Measurements from ENCODE around the gene MED1. TPM values are rescaled to one million over a fixed set of nuclear protein-coding genes. Genes with fewer than 3 reads are reported as not detected.
"Not testable (repeated sequence)": the region's sequence is repeated elsewhere in the genome, so short reads cannot be mapped to it uniquely, and the experiment has no call there.

Gene MED1
- total RNA-seq, 1 donor from 2014 or later: 44.4 TPM

DNA sequence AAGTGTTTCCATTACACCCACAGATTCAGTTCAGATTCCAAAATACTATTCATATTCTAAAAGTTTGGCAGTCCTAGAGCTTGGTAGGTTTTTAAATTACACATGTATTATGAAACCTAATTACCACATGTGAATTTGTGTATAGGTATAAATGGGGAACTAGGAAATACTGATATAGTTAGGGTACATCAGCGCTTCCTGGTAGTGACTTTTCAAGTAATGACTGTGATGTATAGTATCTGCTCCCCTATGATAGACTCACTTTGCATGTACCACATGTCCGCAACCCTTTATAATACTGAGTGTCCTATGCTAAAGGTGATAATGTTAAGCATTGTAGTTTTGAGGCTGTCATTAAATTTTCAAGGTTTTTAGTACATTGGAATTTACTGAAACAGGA, 33.1 kb upstream of the MED1 start:
- Mint-ChIP-seq H3K27me3 (ENCODE audit: low read depth) (no peaks in the 10 kb centered on the region), H3K9me3 (no peaks in the 10 kb centered on the region), H3K4me1 (no peaks in the 10 kb centered on the region), H3K27ac (no peak overlapping the region), H3K4me3 (no peak overlapping the region), H3K36me3 (peaks cover 12% of the 10 kb centered on the region)
- TF ChIP-seq, protein P1, sequence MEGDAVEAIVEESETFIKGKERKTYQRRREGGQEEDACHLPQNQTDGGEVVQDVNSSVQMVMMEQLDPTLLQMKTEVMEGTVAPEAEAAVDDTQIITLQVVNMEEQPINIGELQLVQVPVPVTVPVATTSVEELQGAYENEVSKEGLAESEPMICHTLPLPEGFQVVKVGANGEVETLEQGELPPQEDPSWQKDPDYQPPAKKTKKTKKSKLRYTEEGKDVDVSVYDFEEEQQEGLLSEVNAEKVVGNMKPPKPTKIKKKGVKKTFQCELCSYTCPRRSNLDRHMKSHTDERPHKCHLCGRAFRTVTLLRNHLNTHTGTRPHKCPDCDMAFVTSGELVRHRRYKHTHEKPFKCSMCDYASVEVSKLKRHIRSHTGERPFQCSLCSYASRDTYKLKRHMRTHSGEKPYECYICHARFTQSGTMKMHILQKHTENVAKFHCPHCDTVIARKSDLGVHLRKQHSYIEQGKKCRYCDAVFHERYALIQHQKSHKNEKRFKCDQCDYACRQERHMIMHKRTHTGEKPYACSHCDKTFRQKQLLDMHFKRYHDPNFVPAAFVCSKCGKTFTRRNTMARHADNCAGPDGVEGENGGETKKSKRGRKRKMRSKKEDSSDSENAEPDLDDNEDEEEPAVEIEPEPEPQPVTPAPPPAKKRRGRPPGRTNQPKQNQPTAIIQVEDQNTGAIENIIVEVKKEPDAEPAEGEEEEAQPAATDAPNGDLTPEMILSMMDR (IDR thresholded peaks at IDR 0.05; ENCODE audit: unreplicated experiment): no peak
- no peak for DNase-seq (ENCODE audit: low spot score in 2 of 2, unreplicated experiment in 2 of 2)

DNA sequence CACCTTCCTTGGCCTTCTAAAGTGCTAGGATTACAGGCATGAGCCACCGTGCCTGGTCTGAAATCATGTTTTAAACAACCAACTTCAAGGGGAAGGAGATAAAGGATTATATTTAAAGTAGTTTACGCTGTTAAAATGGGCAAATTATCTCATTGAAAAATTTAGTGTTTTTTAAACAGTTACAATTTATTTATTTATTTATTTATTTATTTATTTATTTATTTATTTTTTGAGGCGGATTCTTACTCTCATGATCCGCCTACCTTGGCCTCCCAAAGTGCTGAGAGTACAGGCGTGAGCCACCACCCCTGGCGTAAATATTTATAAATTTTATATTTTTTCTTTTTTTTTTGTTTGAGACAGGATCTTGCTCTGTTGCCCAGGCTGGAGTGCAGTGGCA, 32.4 kb upstream of the MED1 start:
- no peak for DNase-seq (ENCODE audit: low spot score in 2 of 2, unreplicated experiment in 2 of 2)
- H3K27me3 Mint-ChIP-seq (ENCODE audit: low read depth): no peaks in the 10 kb centered on the region
- H3K36me3 Mint-ChIP-seq: peaks cover 12% of the 10 kb centered on the region
- no peak overlapping the region for H3K27ac Mint-ChIP-seq
- H3K9me3 Mint-ChIP-seq: no peaks in the 10 kb centered on the region
- TF ChIP-seq, protein P1 (IDR thresholded peaks at IDR 0.05; ENCODE audit: unreplicated experiment): no peak
- H3K4me1 Mint-ChIP-seq: no peaks in the 10 kb centered on the region
- no peak overlapping the region for H3K4me3 Mint-ChIP-seq

DNA sequence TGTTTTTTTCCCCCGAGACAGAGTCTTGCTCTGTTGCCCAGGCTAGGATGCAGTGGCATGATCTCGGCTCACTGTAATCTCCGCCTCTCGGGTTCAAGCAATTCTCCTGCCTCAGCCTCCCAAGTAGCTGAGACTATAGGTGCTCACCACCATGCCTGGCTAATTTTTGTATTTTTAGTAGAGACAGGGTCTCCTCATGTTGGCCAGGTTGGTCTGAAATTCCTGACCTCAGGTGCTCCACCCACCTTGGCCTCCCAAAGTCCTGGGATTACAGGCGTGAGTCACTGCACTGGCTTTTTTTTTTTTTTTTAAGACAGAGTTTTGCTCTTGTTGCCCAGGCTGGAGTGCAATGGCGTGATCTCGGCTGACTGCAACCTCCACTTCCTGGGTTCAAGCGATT, 28.6 kb upstream of the MED1 start:
- H3K9me3 Mint-ChIP-seq; H3K4me3 Mint-ChIP-seq; H3K27me3 Mint-ChIP-seq (ENCODE audit: low read depth); H3K4me1 Mint-ChIP-seq; H3K27ac Mint-ChIP-seq; DNase-seq (ENCODE audit: low spot score in 2 of 2, unreplicated experiment in 2 of 2): not testable (repeated sequence)
- peaks cover 14% of the 10 kb centered on the region for H3K36me3 Mint-ChIP-seq

DNA sequence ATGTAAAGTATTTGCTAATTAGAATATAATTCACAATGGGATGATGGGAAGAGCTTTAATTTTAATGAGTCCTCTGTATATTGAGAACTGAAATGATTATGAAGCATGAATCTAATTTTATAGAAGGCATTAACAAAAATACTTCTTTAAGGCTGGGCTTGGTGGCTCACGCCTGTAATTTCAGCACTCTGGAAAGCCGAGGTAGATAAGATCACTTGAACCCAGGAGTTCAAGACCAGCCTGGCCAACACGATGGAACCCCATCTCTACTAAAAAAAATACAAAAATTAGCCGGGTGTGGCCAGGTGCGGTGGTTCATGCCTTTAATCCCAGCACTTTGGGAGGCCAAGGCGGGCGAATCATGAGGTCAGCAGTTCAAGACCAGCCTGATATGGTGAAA, 22.2 kb upstream of the MED1 start:
- no peak for DNase-seq (ENCODE audit: low spot score in 2 of 2, unreplicated experiment in 2 of 2)
- no peaks in the 10 kb centered on the region for H3K27me3 Mint-ChIP-seq (ENCODE audit: low read depth)
- no peaks in the 10 kb centered on the region for H3K9me3 Mint-ChIP-seq
- no peak overlapping the region for H3K4me3 Mint-ChIP-seq
- peaks cover 12% of the 10 kb centered on the region for H3K36me3 Mint-ChIP-seq
- TF ChIP-seq, protein P1 (IDR thresholded peaks at IDR 0.05; ENCODE audit: unreplicated experiment): no peak
- no peaks in the 10 kb centered on the region for H3K4me1 Mint-ChIP-seq
- no peak overlapping the region for H3K27ac Mint-ChIP-seq

DNA sequence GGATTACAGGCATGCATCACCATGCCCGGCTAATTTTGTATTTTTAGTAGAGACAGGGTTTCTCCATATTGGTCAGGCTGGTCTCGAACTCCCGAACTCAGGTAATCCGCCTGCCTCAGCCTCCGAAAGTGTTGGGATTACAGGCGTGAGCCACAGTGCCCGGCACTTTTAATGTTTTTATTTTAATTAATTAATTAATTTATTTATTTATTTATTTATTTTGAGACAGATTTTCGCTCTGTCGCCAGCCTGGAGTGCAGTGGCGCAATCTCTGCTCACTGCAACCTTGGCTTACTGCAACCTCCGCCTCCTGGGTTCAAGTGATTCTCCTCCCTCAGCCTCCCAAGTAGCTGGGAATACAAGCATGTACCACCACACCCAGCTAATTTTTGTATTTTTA, 17.5 kb upstream of the MED1 start:
- peaks cover 13% of the 10 kb centered on the region for H3K36me3 Mint-ChIP-seq
- H3K27me3 Mint-ChIP-seq (ENCODE audit: low read depth); H3K27ac Mint-ChIP-seq; H3K9me3 Mint-ChIP-seq; DNase-seq (ENCODE audit: low spot score in 2 of 2, unreplicated experiment in 2 of 2); H3K4me3 Mint-ChIP-seq: not testable (repeated sequence)
- peaks cover 28% of the 10 kb centered on the region for H3K4me1 Mint-ChIP-seq

DNA sequence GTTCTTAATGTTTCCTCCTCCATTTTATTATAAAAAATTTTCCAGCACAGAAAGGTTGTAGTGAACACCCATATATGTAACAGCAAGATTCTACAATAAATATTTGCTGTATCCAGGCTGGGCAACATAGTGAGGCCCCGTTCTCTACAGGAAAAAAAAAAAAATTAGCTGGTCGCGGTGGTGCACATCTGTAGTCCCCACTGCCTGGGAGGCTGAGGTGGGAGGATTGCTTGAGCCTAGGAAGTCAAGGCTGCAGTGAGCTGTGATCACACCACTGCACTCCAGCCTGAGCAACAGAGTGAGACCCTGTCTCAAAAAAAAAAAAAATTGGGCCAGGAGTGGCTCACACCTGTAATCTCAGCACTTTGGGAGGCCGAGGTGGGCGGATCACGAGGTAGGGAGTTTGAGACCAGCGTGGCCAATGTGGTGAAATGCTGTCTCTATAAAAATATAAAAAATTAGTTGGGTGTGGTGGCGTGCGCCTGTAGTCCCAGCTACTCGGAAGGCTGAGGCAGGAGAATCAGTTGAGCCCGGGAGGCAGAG, 13.6 kb upstream of the MED1 start:
- Mint-ChIP-seq H3K4me1 (peaks cover 35% of the 10 kb centered on the region), H3K27ac (peak overlapping the region; percentile 21), H3K4me3 (peak overlapping the region; percentile 96)
- DNase-seq (ENCODE audit: low spot score in 2 of 2, unreplicated experiment in 2 of 2); H3K36me3 Mint-ChIP-seq; H3K27me3 Mint-ChIP-seq (ENCODE audit: low read depth); H3K9me3 Mint-ChIP-seq: not testable (repeated sequence)

DNA sequence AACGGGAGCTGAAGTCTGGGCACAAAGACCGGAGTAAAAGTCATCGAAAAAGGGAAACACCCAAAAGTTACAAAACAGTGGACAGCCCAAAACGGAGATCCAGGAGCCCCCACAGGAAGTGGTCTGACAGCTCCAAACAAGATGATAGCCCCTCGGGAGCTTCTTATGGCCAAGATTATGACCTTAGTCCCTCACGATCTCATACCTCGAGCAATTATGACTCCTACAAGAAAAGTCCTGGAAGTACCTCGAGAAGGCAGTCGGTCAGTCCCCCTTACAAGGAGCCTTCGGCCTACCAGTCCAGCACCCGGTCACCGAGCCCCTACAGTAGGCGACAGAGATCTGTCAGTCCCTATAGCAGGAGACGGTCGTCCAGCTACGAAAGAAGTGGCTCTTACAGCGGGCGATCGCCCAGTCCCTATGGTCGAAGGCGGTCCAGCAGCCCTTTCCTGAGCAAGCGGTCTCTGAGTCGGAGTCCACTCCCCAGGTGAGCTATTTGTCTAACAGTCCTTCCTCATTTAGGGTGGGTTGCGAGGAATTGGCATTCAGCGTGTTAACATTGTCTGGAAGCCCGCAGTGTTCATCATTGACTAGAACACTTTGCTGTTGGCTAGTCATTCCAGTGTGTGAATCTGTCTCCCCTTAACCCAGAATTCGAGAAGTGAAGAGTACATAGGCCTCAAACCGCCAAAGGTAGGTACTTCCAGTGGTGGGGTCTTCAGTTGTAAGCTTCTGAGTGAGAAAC, 11.7 kb upstream of the MED1 start:
- Mint-ChIP-seq H3K4me1 (peaks cover 35% of the 10 kb centered on the region), H3K27me3 (ENCODE audit: low read depth) (no peaks in the 10 kb centered on the region), H3K36me3 (peaks cover 8% of the 10 kb centered on the region), H3K27ac (peak overlapping the region; percentile 97), H3K9me3 (no peaks in the 10 kb centered on the region), H3K4me3 (peak overlapping the region; percentile 96)
- DNase-seq (ENCODE audit: low spot score in 2 of 2, unreplicated experiment in 2 of 2): peak in 1 of 2 experiments; percentile 42
- TF ChIP-seq, protein P1 (IDR thresholded peaks at IDR 0.05; ENCODE audit: unreplicated experiment): no peak

Measured in mesothelial cell of epicardium (in vitro differentiated cells).